AG04449 (cell line): ENCODE results near the gene MYO5C.
"Not testable (repeated sequence)": the region's sequence is repeated elsewhere in the genome, so short reads cannot be mapped to it uniquely, and the experiment has no call there.

Experiments used
- CTCF ChIA-PET: fragments of 350-600 bp; formaldehyde crosslinking; extraction: SDS; loops from one replicate; lab custom pipeline; 2021; ENCODE audit warnings: antibody characterized with exemption; lab: Yijun Ruan, JAX
- POLR2A ChIA-PET: fragments of 400-600, 350-600 bp; formaldehyde crosslinking; extraction: SDS; loops from one replicate; lab custom pipeline; 2020; ENCODE audit warnings: antibody characterized with exemption, inconsistent platforms; lab: Yijun Ruan, JAX
- DNase-seq: peaks from one replicate; pipeline ENCODE4 v3.0.0-alpha.2; 2010; ENCODE audit warnings: low read depth, low spot score
- H3K4me3 ChIP-seq: 2 replicates; pipeline ENCODE4 v1.5.1; 2011; ENCODE audit warnings: low read depth, mild to moderate bottlenecking, control low read depth, low read length
- CTCF ChIP-seq: IDR thresholded peaks from one replicate; pipeline ENCODE4 v1.5.1; 2011; ENCODE audit warnings: mild to moderate bottlenecking, moderate library complexity, low read length, control low read depth, inconsistent platforms; ENCODE audit not compliant: insufficient read depth; ENCODE audit errors: missing control alignments

MYO5C gene

DNA sequence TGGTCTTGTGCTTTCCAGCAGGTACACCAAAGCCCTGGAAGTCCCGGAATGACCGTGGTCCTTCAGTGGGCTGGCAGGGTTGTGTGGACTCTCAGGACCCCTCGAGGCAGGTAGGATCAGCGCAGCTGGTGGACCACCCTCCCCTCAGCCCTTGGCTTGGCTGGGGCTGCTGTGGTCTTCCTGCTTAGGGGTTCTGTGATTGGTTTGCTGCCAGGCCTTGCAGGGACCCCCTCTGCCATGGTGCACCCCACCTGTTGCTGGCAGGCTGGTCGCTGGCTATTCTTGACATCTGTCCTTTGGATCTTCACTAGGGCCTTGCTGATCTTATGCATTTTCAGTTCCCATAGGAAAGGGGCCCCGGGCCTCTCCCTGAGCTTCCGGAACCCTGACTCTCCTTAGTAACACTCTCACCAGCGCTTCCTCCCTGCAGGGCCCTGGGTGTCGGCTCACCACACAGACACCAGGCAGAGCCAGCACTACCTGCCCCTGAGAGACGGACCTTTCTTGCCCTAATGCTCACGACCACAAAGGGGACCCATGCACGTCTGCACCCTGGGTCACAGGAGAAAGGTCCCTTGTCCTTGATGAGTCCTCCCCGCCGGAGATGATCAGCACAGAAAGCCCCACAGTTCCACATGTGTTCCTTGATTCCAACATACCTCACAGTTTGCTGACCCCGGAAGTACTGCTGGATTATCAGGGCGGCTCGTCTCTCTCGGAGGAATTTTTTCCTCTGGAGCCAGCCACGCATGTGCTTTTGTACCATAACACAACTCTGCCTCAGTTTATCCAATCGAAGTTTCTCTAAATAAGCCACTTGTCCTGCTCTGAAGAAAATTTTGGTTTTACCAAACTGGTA, 51.7 kb downstream of the MYO5C start:
- CTCF ChIA-PET: no interaction called here

GRCh38 chr15:52243286-52243685, 52.3 kb downstream of the MYO5C start:
- no peak for DNase-seq
- no peak overlapping the region for H3K4me3 ChIP-seq
- ChIA-PET CTCF (no interaction called here), POLR2A (interaction anchor here (0.8 kb wide), 1 partner anchor 16 kb away, joined by 3 read pairs; no protein-coding TSS in a partner anchor)
- TF ChIP-seq CTCF: no peak

More for the DNA sequence above, 51.7 kb downstream of the MYO5C start:
- no peak for TF ChIP-seq CTCF
- no peak for DNase-seq
- H3K4me3 ChIP-seq: no peak overlapping the region
- POLR2A ChIA-PET: interaction anchor here (0.8 kb wide), 1 partner anchor 17 kb away, joined by 3 read pairs; no protein-coding TSS in a partner anchor

- ChIA-PET POLR2A (no interaction called here), CTCF (interaction anchor here (1.2 to 1.8 kb wide), 2 partner anchors 13 to 15 kb away, joined by 4 to 8 read pairs; no protein-coding TSS in a partner anchor)
- no peak overlapping the region for H3K4me3 ChIP-seq
- DNase-seq: no peak
- TF ChIP-seq CTCF: no peak
Measured at GRCh38 chr15:52241489-52241888, 54.1 kb downstream of the MYO5C start.

DNA sequence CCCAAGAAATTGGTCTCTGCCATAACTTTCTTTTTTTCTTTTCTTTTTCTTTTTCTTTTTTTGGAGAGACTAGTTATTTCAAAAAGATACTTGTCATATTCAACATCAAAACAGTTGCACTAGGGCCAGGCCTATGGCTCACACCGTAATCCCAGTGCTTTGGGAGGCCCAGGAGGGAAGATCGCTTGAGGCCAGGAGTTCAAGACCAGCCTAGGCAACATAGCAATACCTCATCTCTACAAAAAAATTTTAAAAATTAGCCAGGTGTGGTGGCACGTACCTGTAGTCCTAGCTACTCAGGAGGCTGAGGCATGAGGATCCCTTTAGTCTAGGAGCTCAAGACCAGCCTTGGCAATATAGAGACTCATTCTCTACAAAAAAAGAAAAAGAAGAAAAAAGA, 55.4 kb downstream of the MYO5C start:
- no peak for DNase-seq
- ChIA-PET POLR2A (no interaction called here), CTCF (interaction anchor here (0.7 to 2.4 kb wide), 5 partner anchors 11 to 17 kb away, joined by 3 to 16 read pairs (median 4); no protein-coding TSS in a partner anchor)
- no peak for TF ChIP-seq CTCF
- no peak overlapping the region for H3K4me3 ChIP-seq

- DNase-seq, H3K4me3 ChIP-seq, POLR2A ChIA-PET: not testable (repeated sequence)
- CTCF ChIA-PET: interaction anchor here (0.8 to 2.4 kb wide), 3 partner anchors 11 to 499 kb away, joined by 3 to 16 read pairs (median 4); no protein-coding TSS in a partner anchor
Measured at GRCh38 chr15:52238989-52239525, 56.5 kb downstream of the MYO5C start.

GRCh38 chr15:52238149-52238548, 57.5 kb downstream of the MYO5C start:
- ChIA-PET POLR2A (no interaction called here), CTCF (interaction anchor here (2.4 kb wide), 1 partner anchor 10 kb away, joined by 16 read pairs; no protein-coding TSS in a partner anchor)
- DNase-seq: no peak
- no peak overlapping the region for H3K4me3 ChIP-seq
- no peak for TF ChIP-seq CTCF
